Skeletal muscle cell (primary cell): ENCODE data around the gene ZC3H12A.

ENCODE experiments used
- DNase-seq: peaks from one replicate; pipeline ENCODE4 v3.0.0-alpha.2; 2010; ENCODE audit warnings: low read depth
- H3K4me3 ChIP-seq: 2 replicates; pipeline ENCODE4 v1.5.1; 2011; ENCODE audit warnings: low read depth, mild to moderate bottlenecking, control low read depth, low read length, moderate library complexity

The ZC3H12A gene

GRCh38 chr1:37533317-37534093, 59.1 kb downstream of the ZC3H12A start:
- DNase-seq = no peak
- H3K4me3 ChIP-seq = no peak overlapping the region
